Thoracic aorta (tissue), 2 donors: ENCODE data around the gene FBXO38. TPM values are rescaled to one million over a fixed set of nuclear protein-coding genes. Genes with fewer than 3 reads are reported as not detected.
A peak's percentile ranks its signal among the peaks of the same experiment; 100 is the strongest.

Experiments used
- ATAC-seq: fragments of 150-250 bp; one replicate; pipeline ENCODE4 v1.8.0; 2017; ENCODE audit warnings: low read depth; ENCODE audit not compliant: insufficient number of reproducible peaks, low FRiP score
- DNase-seq: peaks from one replicate; pipeline ENCODE4 v3.0.0-alpha.2; 2020; ENCODE audit warnings: low spot score
- H3K27ac ChIP-seq, 2 donors: fragments of 200-600 bp; sonication (generic); 1 replicate in 1 of 2; 2 replicates in 1 of 2; pipeline ENCODE4 v1.5.1; 2016; ENCODE audit warnings: mild to moderate bottlenecking in 2 of 2, moderate library complexity in 2 of 2
- H3K27me3 ChIP-seq: fragments of 200-600 bp; sonication (generic); replicated peaks from 2 replicates; pipeline ENCODE4 v1.6.0; 2016; ENCODE audit warnings: mild to moderate bottlenecking; ENCODE audit not compliant: insufficient read depth
- H3K36me3 ChIP-seq: fragments of 200-600 bp; sonication (generic); one replicate; pipeline ENCODE4 v1.5.1; 2016
- H3K4me1 ChIP-seq, 2 donors: fragments of 200-600 bp; sonication (generic); 1 replicate in 1 of 2; 2 replicates in 1 of 2; pipeline versions ENCODE4 v1.5.1 to v1.6.0; 2016; ENCODE audit warnings: low read depth in 2 of 2, mild to moderate bottlenecking in 1 of 2; ENCODE audit not compliant: control insufficient read depth in 1 of 2
- H3K4me3 ChIP-seq: fragments of 200-600 bp; sonication (generic); 2 replicates; pipeline ENCODE4 v1.5.1; 2016; ENCODE audit warnings: mild to moderate bottlenecking
- H3K9me3 ChIP-seq: fragments of 200-600 bp; sonication (generic); 2 replicates; pipeline ENCODE4 v1.5.1; 2016
- total RNA-seq, 2 donors: library from RNA; depleted of rRNA; stranded (reverse); fragments of >200 nt; gene quantifications; one replicate each; pipeline versions ENCODE4 v1.1.0 to v1.2.3, GENCODE V29; 2016
- TF ChIP-seq, protein P1 (sequence below): fragments of 200-600 bp; sonication (generic); IDR thresholded peaks from one replicate; pipeline ENCODE4 v1.5.1; 2019; ENCODE audit warnings: antibody characterized with exemption

The FBXO38 gene
- total RNA-seq, 2 donors from 2014 or later, result 33.7 to 121 TPM

DNA sequence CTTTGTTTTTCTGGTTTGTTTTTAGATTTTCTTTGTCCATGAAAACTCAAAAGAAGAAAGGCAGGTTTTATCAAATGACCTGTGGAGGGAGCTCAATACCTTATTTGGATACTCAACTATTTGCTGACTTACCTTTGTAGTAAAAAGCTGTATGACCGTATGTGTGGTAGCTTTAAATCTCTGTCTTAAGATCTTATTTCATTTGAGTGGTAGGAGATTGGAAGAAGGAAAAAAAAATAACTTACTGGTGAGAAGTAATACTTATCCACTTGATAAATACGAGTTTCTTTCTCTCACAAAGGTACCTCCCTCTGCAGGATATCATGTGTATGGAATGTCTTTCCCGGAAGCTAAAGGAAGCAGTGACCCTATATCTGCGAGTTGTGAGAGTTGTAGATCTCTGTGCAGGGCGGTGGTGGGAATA lies 15.0 kb downstream of the FBXO38 start:
- peaks cover 13% of the 10 kb centered on the region for H3K36me3 ChIP-seq
- TF ChIP-seq, protein P1, sequence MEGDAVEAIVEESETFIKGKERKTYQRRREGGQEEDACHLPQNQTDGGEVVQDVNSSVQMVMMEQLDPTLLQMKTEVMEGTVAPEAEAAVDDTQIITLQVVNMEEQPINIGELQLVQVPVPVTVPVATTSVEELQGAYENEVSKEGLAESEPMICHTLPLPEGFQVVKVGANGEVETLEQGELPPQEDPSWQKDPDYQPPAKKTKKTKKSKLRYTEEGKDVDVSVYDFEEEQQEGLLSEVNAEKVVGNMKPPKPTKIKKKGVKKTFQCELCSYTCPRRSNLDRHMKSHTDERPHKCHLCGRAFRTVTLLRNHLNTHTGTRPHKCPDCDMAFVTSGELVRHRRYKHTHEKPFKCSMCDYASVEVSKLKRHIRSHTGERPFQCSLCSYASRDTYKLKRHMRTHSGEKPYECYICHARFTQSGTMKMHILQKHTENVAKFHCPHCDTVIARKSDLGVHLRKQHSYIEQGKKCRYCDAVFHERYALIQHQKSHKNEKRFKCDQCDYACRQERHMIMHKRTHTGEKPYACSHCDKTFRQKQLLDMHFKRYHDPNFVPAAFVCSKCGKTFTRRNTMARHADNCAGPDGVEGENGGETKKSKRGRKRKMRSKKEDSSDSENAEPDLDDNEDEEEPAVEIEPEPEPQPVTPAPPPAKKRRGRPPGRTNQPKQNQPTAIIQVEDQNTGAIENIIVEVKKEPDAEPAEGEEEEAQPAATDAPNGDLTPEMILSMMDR, result no peak
- H3K27ac ChIP-seq, result no peak overlapping the region

DNA sequence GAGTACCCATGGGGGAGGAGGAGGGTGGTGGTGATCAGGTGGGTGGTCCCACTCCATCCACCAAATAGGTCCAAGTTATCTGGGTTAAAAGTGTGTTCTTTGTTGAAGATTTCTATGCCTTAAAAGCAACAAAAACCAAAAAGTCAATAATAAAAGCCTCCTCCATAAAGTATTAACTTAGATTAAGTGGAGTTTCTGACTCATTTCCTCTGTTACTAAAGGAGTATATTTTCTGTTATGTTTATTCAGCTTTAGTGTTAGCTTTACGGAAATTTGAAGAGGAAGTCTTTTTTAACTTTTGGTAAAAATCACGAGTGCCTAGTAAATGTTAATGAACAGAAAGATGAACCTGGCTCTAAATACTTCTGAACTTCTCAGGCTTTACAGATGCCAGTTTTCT lies 17.8 kb downstream of the FBXO38 start:
- H3K9me3 ChIP-seq, result no peaks in the 10 kb centered on the region
- ATAC-seq (no peak), DNase-seq (no peak)
- TF ChIP-seq, protein P1, result no peak
- no peak overlapping the region for H3K4me3 ChIP-seq
- peak overlapping the region; percentile 44 to 65 for H3K27ac ChIP-seq
- H3K4me1 ChIP-seq, result peaks cover 11 to 27% of the 10 kb centered on the region in 2 donors
- H3K27me3 ChIP-seq, result no peaks in the 10 kb centered on the region
- peaks cover 26% of the 10 kb centered on the region for H3K36me3 ChIP-seq

More for the DNA sequence above, 15.0 kb downstream of the FBXO38 start:
- Histone ChIP-seq H3K4me3 (no peak overlapping the region), H3K4me1 (peaks cover 16 to 32% of the 10 kb centered on the region in 2 donors), H3K27me3 (no peaks in the 10 kb centered on the region), H3K9me3 (no peaks in the 10 kb centered on the region)
- DNase-seq (no peak), ATAC-seq (no peak)

DNA sequence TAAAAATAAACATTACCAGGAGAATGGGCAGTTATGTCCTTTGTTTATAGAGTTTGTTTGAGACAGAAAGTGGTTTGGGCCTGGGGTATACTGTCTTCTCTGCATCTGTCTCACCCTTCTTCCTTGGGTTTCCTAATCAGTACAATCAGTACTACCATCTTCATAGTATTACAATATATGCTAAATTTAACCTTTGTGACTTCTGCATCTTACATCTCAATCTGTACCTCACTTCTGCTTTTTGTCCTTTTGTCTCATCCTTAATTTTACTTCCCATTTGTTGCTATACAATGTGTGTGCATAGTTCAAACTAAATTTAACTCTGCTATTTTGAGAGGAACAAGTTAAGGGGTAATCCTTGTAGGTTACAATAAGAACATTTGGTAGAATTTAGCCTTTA lies 19.6 kb downstream of the FBXO38 start:
- Histone ChIP-seq H3K27me3 (no peaks in the 10 kb centered on the region), H3K4me3 (no peak overlapping the region), H3K36me3 (peaks cover 37% of the 10 kb centered on the region), H3K9me3 (no peaks in the 10 kb centered on the region), H3K4me1 (peaks cover 11 to 19% of the 10 kb centered on the region in 2 donors), H3K27ac (no peak overlapping the region)
- ATAC-seq (no peak), DNase-seq (no peak)
- TF ChIP-seq, protein P1, result no peak

DNA sequence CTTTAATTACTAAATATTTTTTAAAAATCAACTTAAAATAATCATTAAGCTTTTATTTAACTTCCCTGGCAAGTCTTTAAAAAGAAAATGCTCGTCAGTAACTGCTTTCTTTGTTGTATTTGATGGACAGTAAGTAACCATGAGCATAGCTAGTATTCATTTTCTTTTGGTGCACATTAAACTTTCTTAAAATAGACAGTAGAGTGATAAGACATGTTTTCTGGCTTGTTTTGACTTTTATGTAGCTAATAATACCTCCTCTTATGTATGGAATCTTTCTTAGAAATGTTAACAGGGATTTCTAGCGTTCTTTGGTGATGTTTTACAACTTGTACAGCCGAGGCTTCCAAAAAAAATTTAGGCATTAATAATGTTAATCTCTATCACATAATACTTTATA lies 22.6 kb downstream of the FBXO38 start:
- DNase-seq (no peak), ATAC-seq (no peak)
- TF ChIP-seq, protein P1, result no peak
- Histone ChIP-seq H3K27ac (no peak overlapping the region), H3K9me3 (no peaks in the 10 kb centered on the region), H3K36me3 (peaks cover 42% of the 10 kb centered on the region), H3K4me3 (no peak overlapping the region), H3K4me1 (peaks cover 0 to 10% of the 10 kb centered on the region in 2 donors), H3K27me3 (no peaks in the 10 kb centered on the region)

DNA sequence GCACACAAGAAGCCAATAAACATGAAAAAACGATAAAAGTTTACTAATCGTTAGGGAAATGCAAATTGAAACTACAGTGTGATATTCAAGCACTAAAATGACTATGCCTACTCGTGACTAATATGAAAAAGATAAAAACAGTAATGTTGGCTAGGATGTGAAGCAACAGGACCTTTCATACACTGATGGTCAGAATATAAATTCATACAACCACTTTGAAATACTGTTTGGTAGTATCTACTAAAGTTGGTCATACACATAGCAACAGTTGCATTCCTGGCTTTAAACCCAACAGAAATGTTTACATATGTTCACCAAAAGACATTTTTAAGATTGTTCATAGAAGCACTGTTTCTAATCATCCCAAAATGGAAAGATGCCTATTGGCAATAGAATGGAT lies 24.3 kb downstream of the FBXO38 start:
- Histone ChIP-seq H3K4me1 (no peaks in the 10 kb centered on the region), H3K9me3 (no peaks in the 10 kb centered on the region), H3K27ac (no peak overlapping the region), H3K27me3 (no peaks in the 10 kb centered on the region), H3K4me3 (no peak overlapping the region), H3K36me3 (peaks cover 53% of the 10 kb centered on the region)
- ATAC-seq (no peak), DNase-seq (no peak)
- TF ChIP-seq, protein P1, result no peak
